ENCODE data around the gene UMPS. TPM values are rescaled to one million over a fixed set of nuclear protein-coding genes. Genes with fewer than 3 reads are reported as not detected.

UMPS gene
- total RNA-seq, 1 donor from 2014 or later: 19.4 TPM

GRCh38 chr3:124791142-124791541 lies 60.9 kb downstream of the UMPS start:
- no peaks in the 10 kb centered on the region for H3K27me3 Mint-ChIP-seq (ENCODE audit: low read depth)
- peaks cover 63% of the 10 kb centered on the region for H3K4me1 Mint-ChIP-seq (ENCODE audit: low read depth)
- DNase-seq (ENCODE audit: low spot score): no peak
- H3K9me3 Mint-ChIP-seq (ENCODE audit: low read depth): no peaks in the 10 kb centered on the region
- TF ChIP-seq CTCF (IDR thresholded peaks at IDR 0.05): no peak
- H3K36me3 Mint-ChIP-seq (ENCODE audit: low read depth): peaks cover 25% of the 10 kb centered on the region
- peak overlapping the region; percentile 98 for H3K27ac Mint-ChIP-seq (ENCODE audit: unreplicated experiment)
- H3K4me3 Mint-ChIP-seq (ENCODE audit: unreplicated experiment): peak overlapping the region; percentile 38

GRCh38 chr3:124791639-124792151 lies 61.4 kb downstream of the UMPS start:
- Mint-ChIP-seq H3K9me3 (ENCODE audit: low read depth) (no peaks in the 10 kb centered on the region), H3K27me3 (ENCODE audit: low read depth) (no peaks in the 10 kb centered on the region), H3K36me3 (ENCODE audit: low read depth) (peaks cover 26% of the 10 kb centered on the region), H3K4me1 (ENCODE audit: low read depth) (peaks cover 58% of the 10 kb centered on the region), H3K27ac (ENCODE audit: unreplicated experiment) (peak overlapping the region; percentile 98), H3K4me3 (ENCODE audit: unreplicated experiment) (peak overlapping the region; percentile 38)
- no peak for TF ChIP-seq CTCF (IDR thresholded peaks at IDR 0.05)
- DNase-seq (ENCODE audit: low spot score): no peak

- H3K36me3 Mint-ChIP-seq (ENCODE audit: low read depth): peaks cover 33% of the 10 kb centered on the region
- H3K4me1 Mint-ChIP-seq (ENCODE audit: low read depth): peaks cover 55% of the 10 kb centered on the region
- H3K4me3 Mint-ChIP-seq (ENCODE audit: unreplicated experiment): peak overlapping the region; percentile 0
- no peaks in the 10 kb centered on the region for H3K9me3 Mint-ChIP-seq (ENCODE audit: low read depth)
- TF ChIP-seq CTCF (IDR thresholded peaks at IDR 0.05): no peak
- H3K27me3 Mint-ChIP-seq (ENCODE audit: low read depth): no peaks in the 10 kb centered on the region
- peak overlapping the region; percentile 98 for H3K27ac Mint-ChIP-seq (ENCODE audit: unreplicated experiment)
- no peak for DNase-seq (ENCODE audit: low spot score)
Measured at GRCh38 chr3:124792341-124793040, 62.2 kb downstream of the UMPS start.

GRCh38 chr3:124793054-124793739 lies 62.9 kb downstream of the UMPS start:
- no peak for DNase-seq (ENCODE audit: low spot score)

More at GRCh38 chr3:124793054-124793739, 62.9 kb downstream of the UMPS start:
- H3K9me3 Mint-ChIP-seq (ENCODE audit: low read depth): no peaks in the 10 kb centered on the region
- H3K4me3 Mint-ChIP-seq (ENCODE audit: unreplicated experiment): peak overlapping the region; percentile 0
- peaks cover 33% of the 10 kb centered on the region for H3K36me3 Mint-ChIP-seq (ENCODE audit: low read depth)
- no peak for TF ChIP-seq CTCF (IDR thresholded peaks at IDR 0.05)
- peak overlapping the region; percentile 98 for H3K27ac Mint-ChIP-seq (ENCODE audit: unreplicated experiment)
- H3K27me3 Mint-ChIP-seq (ENCODE audit: low read depth): no peaks in the 10 kb centered on the region
- peaks cover 49% of the 10 kb centered on the region for H3K4me1 Mint-ChIP-seq (ENCODE audit: low read depth)

Data from chondrocyte (in vitro differentiated cells).